ENCODE measurements around the gene TUBGCP2.

GRCh38 chr10:133299738-133300137 is 8.9 kb downstream of the TUBGCP2 start:
- TF ChIP-seq CTCF (IDR thresholded peaks at IDR 0.05; ENCODE audit: insufficient read depth, low read depth, low read length) (no peak), EZH2 (IDR thresholded peaks at IDR 0.05; ENCODE audit: insufficient read depth, low read length) (no peak)
